Hepatocyte (in vitro differentiated cells): ENCODE data around the gene DIAPH3. TPM values are rescaled to one million over a fixed set of nuclear protein-coding genes. Genes with fewer than 3 reads are reported as not detected.
A peak's percentile ranks its signal among the peaks of the same experiment; 100 is the strongest.

Experiments used
- DNase-seq: peaks from one replicate; pipeline ENCODE4 v3.0.0-alpha.2; 2016; ENCODE audit warnings: low spot score
- H2AFZ ChIP-seq: fragments of 200-600 bp; sonication (generic); 2 replicates; pipeline ENCODE4 v1.6.0; 2016; ENCODE audit warnings: antibody characterized with exemption, mild to moderate bottlenecking
- H3K27ac ChIP-seq: fragments of 200-600 bp; sonication (generic); 2 replicates; pipeline ENCODE4 v1.5.1; 2016; ENCODE audit warnings: mild to moderate bottlenecking
- H3K27me3 ChIP-seq: fragments of 200-600 bp; sonication (generic); 2 replicates; pipeline ENCODE4 v1.6.1; 2016
- H3K36me3 ChIP-seq: fragments of 200-600 bp; sonication (generic); replicated peaks from 2 replicates; pipeline ENCODE4 v1.5.1; 2016; ENCODE audit warnings: low read depth; ENCODE audit not compliant: insufficient read depth
- H3K4me1 ChIP-seq: fragments of 200-600 bp; sonication (generic); 2 replicates; pipeline ENCODE4 v1.5.1; 2016; ENCODE audit warnings: mild to moderate bottlenecking, moderate library complexity; ENCODE audit not compliant: insufficient read depth
- H3K4me2 ChIP-seq: fragments of 200-600 bp; sonication (generic); 2 replicates; pipeline ENCODE4 v1.6.0; 2016
- H3K4me3 ChIP-seq: fragments of 200-600 bp; sonication (generic); 2 replicates; pipeline ENCODE4 v1.5.1; 2016; ENCODE audit warnings: mild to moderate bottlenecking
- H3K79me2 ChIP-seq: fragments of 200-600 bp; sonication (generic); 2 replicates; pipeline ENCODE4 v1.6.0; 2017; ENCODE audit warnings: mild to moderate bottlenecking
- H3K9me2 ChIP-seq: fragments of 200-600 bp; sonication (generic); replicated peaks from 2 replicates; pipeline ENCODE4 v1.6.0; 2017; ENCODE audit warnings: mild to moderate bottlenecking; ENCODE audit not compliant: insufficient read depth
- H3K9me3 ChIP-seq: fragments of 200-600 bp; sonication (generic); 2 replicates; pipeline ENCODE4 v1.5.1; 2016; ENCODE audit warnings: low read depth, mild to moderate bottlenecking
- H4K20me1 ChIP-seq: fragments of 200-600 bp; sonication (generic); 2 replicates; pipeline ENCODE4 v1.6.0; 2016; ENCODE audit warnings: mild to moderate bottlenecking; ENCODE audit not compliant: insufficient read depth, poor library complexity, severe bottlenecking
- EZH2 ChIP-seq: fragments of 200-600 bp; sonication (generic); IDR thresholded peaks from 2 replicates; pipeline ENCODE4 v1.6.1; 2016; ENCODE audit warnings: antibody characterized with exemption, mild to moderate bottlenecking, borderline replicate concordance
- EZH2phosphoT487 ChIP-seq: fragments of 200-600 bp; sonication (generic); IDR thresholded peaks from one replicate; pipeline ENCODE4 v1.6.1; 2018; ENCODE audit warnings: antibody characterized with exemption, mild to moderate bottlenecking, low read depth, moderate library complexity; ENCODE audit not compliant: unreplicated experiment, severe bottlenecking
- WGBS: methylation state at CpG from one replicate; pipeline ENCODE4 v1.1.6; 2016; ENCODE audit warnings: low lambda C conversion rate; ENCODE audit errors: missing lambda C conversion rate; 5-methylcytosine and 5-hydroxymethylcytosine counted together
- polyA plus RNA-seq: library from polyadenylated mRNA; unstranded; fragments of >200 nt; fragmentation: Nextera tagmentation; extraction: Ambion mirVana; gene quantifications from 2 replicates; pipeline ENCODE4 v1.2.1, GENCODE V29; 2016
- total RNA-seq: library from RNA; depleted of rRNA; stranded (reverse); fragments of >200 nt; gene quantifications from 2 replicates; pipeline ENCODE4 v1.2.3, GENCODE V29; 2014
- TF ChIP-seq, protein P1 (sequence below): fragments of 200-600 bp; sonication (generic); IDR thresholded peaks from 2 replicates; pipeline ENCODE4 v1.5.1; 2016; ENCODE audit warnings: antibody characterized with exemption, mild to moderate bottlenecking; ENCODE audit not compliant: poor library complexity

The DIAPH3 gene
- total and polyA plus RNA-seq, 2 experiments from 2014 or later = 4.7 to 7.9 TPM

DNA sequence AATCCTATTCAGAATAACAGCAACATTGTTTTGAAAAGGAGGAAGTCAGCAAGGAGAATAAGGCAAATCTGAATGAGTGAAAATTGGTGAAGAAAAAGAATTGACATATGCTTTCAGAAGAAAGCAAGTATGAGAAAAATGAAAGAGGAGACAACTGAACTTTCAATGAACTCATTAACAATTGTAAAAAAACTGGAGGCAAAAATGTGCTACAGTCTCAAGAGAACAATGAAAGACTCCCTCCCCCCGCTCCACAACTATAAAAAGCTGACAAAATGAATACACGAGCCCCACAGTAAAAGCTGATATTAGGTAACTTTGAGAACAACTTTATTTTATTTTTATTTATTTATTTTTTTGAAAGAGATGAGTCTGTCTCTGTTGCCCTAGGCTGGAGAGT, 373.1 kb downstream of the DIAPH3 start:
- H3K27me3 ChIP-seq = no peaks in the 10 kb centered on the region
- TF ChIP-seq EZH2phosphoT487 = no peak
- no peak for TF ChIP-seq EZH2
- TF ChIP-seq, protein P1, sequence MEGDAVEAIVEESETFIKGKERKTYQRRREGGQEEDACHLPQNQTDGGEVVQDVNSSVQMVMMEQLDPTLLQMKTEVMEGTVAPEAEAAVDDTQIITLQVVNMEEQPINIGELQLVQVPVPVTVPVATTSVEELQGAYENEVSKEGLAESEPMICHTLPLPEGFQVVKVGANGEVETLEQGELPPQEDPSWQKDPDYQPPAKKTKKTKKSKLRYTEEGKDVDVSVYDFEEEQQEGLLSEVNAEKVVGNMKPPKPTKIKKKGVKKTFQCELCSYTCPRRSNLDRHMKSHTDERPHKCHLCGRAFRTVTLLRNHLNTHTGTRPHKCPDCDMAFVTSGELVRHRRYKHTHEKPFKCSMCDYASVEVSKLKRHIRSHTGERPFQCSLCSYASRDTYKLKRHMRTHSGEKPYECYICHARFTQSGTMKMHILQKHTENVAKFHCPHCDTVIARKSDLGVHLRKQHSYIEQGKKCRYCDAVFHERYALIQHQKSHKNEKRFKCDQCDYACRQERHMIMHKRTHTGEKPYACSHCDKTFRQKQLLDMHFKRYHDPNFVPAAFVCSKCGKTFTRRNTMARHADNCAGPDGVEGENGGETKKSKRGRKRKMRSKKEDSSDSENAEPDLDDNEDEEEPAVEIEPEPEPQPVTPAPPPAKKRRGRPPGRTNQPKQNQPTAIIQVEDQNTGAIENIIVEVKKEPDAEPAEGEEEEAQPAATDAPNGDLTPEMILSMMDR = no peak
- no peak for DNase-seq
- H3K9me2 ChIP-seq = no peaks in the 10 kb centered on the region
- H3K4me1 ChIP-seq = no peaks in the 10 kb centered on the region
- WGBS = 28% methylated on average over 2 of the region's 2 CpGs
- H3K4me2 ChIP-seq = no peak overlapping the region
- no peaks in the 10 kb centered on the region for H4K20me1 ChIP-seq
- H3K79me2 ChIP-seq = no peaks in the 10 kb centered on the region
- H2AFZ ChIP-seq = peak overlapping the region; percentile 7
- no peak overlapping the region for H3K4me3 ChIP-seq
- no peaks in the 10 kb centered on the region for H3K9me3 ChIP-seq
- no peak overlapping the region for H3K27ac ChIP-seq
- H3K36me3 ChIP-seq = no peaks in the 10 kb centered on the region

DNA sequence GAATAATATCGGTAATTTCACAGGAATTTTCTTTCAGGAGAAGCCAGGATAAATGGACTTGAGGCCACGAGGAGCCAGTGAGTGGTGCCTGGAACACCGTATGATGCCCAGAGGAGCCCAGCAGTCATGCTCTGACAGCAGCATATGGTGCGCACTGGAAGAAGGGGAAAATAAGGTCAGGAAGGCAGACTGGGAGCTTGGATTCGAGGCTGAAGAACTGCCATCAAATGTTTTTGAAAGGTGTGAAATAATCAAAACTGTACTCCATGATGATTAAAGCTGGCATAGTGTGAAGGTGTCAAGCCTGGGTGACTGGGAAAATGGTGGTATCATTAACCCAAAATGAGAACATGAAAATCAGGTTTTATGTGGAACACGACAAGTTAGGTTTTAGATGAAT, 374.2 kb downstream of the DIAPH3 start:
- Histone ChIP-seq H3K36me3 (no peaks in the 10 kb centered on the region), H3K9me2 (no peaks in the 10 kb centered on the region), H3K4me2 (no peak overlapping the region), H4K20me1 (no peaks in the 10 kb centered on the region), H3K9me3 (no peaks in the 10 kb centered on the region), H3K27me3 (no peaks in the 10 kb centered on the region), H3K79me2 (no peaks in the 10 kb centered on the region), H3K4me3 (no peak overlapping the region), H2AFZ (no peak overlapping the region), H3K27ac (no peak overlapping the region), H3K4me1 (no peaks in the 10 kb centered on the region)
- 93% methylated on average over 6 of the region's 6 CpGs for WGBS
- DNase-seq = no peak
- TF ChIP-seq, protein P1 = no peak
- no peak for TF ChIP-seq EZH2
- no peak for TF ChIP-seq EZH2phosphoT487

DNA sequence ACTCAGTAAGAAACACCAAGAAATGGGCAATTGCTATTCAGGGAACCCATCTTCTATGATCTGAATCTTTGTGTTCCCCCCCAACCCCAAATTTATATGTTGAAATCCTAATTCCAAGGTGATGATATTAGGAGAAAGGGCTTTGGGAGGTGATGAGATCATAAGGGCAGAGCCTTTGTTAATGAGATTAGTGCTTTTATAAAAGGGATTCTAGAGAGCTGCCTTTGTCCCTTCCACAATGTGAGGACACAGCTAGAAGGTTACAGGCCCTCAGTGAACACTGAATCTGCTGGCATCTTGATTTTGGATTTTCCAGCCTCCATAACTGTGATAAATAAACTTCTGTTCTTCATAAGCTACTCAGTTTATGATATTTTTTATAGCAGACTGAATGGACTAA, 376.0 kb downstream of the DIAPH3 start:
- no peaks in the 10 kb centered on the region for H3K27me3 ChIP-seq
- no peaks in the 10 kb centered on the region for H3K9me3 ChIP-seq
- H3K79me2 ChIP-seq = no peaks in the 10 kb centered on the region
- H3K9me2 ChIP-seq = no peaks in the 10 kb centered on the region
- H3K36me3 ChIP-seq = no peaks in the 10 kb centered on the region
- no peaks in the 10 kb centered on the region for H4K20me1 ChIP-seq
- H3K4me1 ChIP-seq = no peaks in the 10 kb centered on the region
- no peak for DNase-seq
- no peak overlapping the region for H3K4me2 ChIP-seq
- no peak overlapping the region for H3K4me3 ChIP-seq
- H3K27ac ChIP-seq = no peak overlapping the region
- H2AFZ ChIP-seq = no peak overlapping the region
- TF ChIP-seq EZH2 (no peak), EZH2phosphoT487 (no peak)
- TF ChIP-seq, protein P1 = no peak

DNA sequence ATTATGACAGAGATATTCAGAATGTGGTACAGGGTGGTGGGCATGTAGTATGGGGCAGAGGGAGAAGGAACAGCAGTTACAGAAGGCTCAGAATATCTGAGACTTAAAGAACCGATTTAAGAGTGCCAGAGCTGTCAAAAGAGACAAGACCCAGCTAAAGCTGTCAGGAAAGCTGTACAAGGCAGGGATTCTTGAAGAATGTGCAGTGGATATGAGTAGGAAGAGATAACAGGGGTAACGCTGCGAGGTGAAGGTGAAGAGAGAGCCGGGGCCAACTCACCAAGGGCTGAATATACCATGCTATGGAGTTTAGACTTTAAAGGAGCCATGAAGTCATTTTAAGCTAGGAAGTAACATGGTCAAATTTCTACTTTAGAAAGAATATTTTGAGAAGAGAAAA, 381.0 kb downstream of the DIAPH3 start:
- Histone ChIP-seq H3K79me2 (no peaks in the 10 kb centered on the region), H2AFZ (no peak overlapping the region), H3K36me3 (no peaks in the 10 kb centered on the region), H3K27me3 (no peaks in the 10 kb centered on the region), H3K9me3 (no peaks in the 10 kb centered on the region), H3K4me1 (no peaks in the 10 kb centered on the region), H3K9me2 (no peaks in the 10 kb centered on the region), H3K4me2 (no peak overlapping the region), H4K20me1 (no peaks in the 10 kb centered on the region), H3K27ac (no peak overlapping the region), H3K4me3 (no peak overlapping the region)
- 29% methylated on average over 4 of the region's 4 CpGs for WGBS
- DNase-seq = no peak
- TF ChIP-seq, protein P1 = no peak
- TF ChIP-seq EZH2 (no peak), EZH2phosphoT487 (no peak)
